Caki2 (cell line): ENCODE data around the gene NDFIP1. TPM values are rescaled to one million over a fixed set of nuclear protein-coding genes. Genes with fewer than 3 reads are reported as not detected.
"Not testable (repeated sequence)": the region's sequence is repeated elsewhere in the genome, so short reads cannot be mapped to it uniquely, and the experiment has no call there.

ENCODE experiments used
- DNase-seq: peaks from one replicate; pipeline ENCODE4 v3.0.0-alpha.2; 2015; ENCODE audit warnings: low read depth
- in situ Hi-C: cut with HindIII; loops from 2 replicates; pipeline ENCODE4 v1.10.0; 2016; ENCODE audit warnings: low sequenced_read_pairs, low pct_unique_long_range_greater_than_20kb, mixed read lengths
- total RNA-seq: library from RNA; depleted of rRNA; stranded (reverse); fragments of >200 nt; shearing (Covaris generic); gene quantifications from 2 replicates; pipeline ENCODE4 v1.2.3, GENCODE V29; 2014; ENCODE audit warnings: low replicate concordance

Gene NDFIP1
- total RNA-seq, 1 experiment from 2014 or later = 99.1 TPM

DNA sequence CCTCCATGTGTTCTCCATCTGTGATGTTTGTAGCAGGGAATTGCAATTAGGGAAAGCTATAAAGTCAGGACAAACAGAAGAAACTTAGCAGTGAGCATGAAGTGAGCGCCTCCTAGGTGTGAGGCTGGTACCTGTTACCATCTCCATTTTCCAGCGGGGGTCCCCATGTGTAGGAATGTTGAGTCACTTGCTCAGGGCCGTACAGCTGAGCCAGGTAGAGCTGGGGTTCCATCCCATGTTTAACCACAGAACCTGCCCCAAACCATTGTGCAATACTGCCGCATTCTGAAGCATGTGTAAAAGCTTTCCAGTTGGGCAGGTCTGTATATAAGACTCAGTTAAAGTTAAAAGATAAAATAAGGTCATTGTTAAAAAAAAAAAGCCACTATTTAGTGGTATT is 62.7 kb downstream of the NDFIP1 start:
- in situ Hi-C loops = no loop called here
- no peak for DNase-seq

DNA sequence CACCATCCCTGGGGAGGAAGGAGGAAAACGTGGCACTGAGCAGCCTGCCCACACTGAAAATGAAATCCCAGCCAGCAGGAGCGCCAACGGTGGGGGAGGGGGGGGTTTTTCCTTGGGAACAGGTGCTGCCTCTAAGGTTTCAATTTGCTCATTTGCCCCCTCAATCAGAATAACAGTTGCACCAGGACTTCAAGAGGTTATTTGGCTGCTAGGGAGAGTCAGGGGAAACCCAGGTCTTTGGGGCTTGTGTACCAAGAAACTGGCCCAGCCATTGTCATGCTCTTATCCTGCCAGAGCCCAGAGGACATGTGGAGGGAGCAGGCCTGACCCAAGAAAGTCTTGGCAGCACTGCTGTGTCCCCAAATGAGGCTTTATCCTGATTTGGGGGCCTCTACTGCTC is 66.5 kb downstream of the NDFIP1 start:
- no peak for DNase-seq
- in situ Hi-C loops = no loop called here

DNA sequence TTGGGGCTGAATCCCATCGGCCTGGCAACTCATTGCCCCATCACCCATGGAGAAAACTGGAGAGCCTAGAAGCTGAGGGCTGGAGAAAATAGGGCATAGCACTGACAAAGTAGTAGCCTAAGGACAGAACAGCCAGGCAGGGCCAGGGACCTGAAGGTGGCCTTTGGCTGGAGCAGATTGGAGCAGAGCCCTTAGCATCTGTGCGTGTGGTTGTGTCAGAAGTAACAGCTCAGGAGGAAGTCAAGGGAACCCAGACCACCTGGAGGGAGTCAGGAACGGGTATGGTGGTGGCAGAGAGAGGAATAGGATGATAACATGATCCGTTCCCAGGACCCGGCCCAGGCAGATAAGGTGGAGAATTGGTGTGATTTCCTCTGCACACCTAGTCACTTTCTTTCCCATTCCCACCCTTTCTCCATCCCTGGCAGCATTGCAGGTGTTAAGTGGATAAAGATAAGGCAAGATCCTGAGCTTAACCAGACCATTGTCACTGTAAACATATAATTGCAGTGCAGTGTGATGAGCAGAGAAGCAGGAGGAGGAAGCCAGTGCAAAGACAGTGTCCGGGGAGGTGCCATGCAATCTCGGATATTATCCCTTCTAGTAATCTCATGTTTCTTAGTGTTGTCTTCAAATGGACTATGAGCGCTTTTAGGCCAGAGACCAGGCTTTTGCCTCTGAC is 67.0 kb downstream of the NDFIP1 start:
- in situ Hi-C loops = no loop called here
- no peak for DNase-seq

DNA sequence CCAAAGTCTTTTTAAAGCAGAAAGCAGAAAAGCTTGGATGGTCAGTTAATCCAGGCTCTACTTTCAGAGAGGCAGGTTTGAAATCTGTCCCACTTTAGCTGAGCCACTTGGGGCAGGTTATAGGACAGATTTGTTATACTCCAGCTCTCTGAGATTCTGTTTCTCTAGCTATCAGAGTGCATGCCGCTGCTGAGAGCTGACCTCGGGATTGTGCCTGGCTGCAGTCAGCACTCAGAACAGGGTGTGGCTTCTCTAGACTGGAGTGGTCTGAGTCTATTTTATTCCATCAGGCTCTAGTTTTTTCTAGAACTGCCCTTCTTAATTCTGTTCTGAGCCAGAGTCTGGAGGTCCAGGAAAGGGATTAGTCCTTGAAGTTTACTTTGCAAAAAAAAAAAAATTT is 67.7 kb downstream of the NDFIP1 start:
- DNase-seq = no peak
- in situ Hi-C loops = no loop called here

DNA sequence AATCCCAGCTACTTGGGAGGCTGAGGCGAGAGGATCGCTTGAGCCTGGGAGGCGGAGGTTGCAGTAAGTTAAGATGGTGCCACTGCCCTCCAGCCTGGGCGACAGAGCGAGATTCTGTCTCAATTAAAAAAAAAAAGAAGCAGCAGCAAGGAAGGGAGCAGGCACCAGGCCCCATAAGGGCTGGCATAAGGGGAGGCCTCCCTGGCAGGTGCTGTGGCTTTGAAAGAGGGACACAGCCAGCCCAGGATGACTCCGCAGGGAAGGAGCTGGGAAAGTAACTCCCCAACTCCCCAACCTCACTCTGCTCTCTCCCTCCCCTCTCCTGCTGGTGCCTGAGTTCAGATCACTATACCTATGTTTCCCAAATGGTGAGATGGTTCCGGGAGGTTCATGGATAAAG is 70.1 kb downstream of the NDFIP1 start:
- in situ Hi-C loops = no loop called here
- DNase-seq = no peak

DNA sequence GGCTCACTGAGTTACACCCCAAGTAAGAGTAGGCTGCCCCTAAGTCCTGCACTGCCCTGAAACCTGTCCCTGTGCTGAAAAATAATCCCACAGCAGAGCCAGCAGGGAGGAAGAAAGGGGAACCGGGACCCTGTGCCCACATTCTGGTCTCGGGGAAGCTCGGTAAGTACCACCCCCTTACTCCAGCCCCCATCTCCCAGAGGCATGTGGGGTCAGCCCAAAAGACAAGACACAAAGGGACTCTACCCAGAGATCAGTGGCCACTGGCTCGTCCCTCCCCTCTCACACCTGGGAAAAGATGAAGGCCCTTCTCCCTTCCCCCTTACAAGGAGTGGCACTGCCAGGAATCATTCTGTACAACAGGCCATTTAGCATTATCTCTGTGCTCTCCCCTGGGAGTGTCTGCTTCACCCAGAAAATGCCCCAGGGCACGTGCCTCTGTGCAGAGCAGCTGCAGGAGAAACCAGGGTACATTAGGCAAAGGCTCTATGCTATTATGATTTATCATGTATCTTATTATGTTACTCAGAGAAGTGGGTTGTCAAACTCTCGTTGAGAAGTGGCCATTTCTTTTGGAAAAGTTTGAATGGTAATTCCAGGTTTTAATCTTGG is 71.3 kb downstream of the NDFIP1 start:
- DNase-seq = no peak
- in situ Hi-C loops = no loop called here

DNA sequence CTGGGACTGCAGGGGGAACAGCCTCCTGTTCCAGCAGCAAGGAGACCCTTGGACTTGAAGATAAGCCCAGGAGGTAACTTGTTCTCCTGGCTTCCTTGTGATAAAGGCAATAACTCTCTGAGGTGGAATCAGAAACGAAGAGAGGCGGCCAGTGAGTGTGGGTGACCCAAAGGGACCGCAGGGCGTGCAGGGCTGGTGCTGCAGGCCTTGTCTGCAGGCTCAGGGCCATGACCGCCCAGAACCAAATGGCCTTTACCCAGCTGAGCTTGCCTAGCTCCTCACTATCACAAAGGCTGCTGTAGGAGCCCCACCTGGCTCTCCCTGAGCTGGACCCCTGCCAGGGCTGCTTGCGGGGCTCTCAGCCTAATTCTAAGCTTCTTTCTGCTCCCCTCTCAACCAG is 72.5 kb downstream of the NDFIP1 start:
- in situ Hi-C loops = no loop called here
- DNase-seq = no peak

DNA sequence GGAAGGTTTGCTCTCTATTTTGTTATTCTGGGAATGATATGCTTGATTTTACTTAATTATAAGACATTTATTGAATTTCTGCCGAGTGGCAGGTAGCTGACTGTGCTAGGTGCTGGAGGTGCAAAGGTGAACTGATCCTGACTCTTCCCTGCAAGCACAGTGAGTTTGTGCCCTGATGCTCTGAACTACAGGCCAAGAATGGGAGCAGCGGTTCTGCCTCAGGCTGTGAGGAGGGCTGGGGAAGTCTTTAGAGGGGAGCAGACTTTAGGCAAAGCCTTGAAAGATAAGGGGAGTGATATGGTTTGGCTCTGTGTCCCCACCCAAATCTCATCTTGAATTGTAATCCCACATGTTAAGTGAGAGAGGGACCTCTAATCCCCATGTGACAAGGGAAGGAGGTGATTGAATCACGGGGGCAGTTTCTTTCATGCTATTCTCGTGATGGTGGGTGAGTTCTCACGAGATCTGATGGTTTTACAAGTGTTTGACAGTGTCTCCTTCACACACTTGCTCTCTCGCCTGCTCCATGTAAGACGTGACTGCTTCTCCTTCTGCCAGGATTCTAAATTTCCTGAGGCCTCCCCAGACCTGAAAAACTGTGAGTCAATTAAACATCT is 73.1 kb downstream of the NDFIP1 start:
- in situ Hi-C loops = no loop called here
- DNase-seq = no peak

DNA sequence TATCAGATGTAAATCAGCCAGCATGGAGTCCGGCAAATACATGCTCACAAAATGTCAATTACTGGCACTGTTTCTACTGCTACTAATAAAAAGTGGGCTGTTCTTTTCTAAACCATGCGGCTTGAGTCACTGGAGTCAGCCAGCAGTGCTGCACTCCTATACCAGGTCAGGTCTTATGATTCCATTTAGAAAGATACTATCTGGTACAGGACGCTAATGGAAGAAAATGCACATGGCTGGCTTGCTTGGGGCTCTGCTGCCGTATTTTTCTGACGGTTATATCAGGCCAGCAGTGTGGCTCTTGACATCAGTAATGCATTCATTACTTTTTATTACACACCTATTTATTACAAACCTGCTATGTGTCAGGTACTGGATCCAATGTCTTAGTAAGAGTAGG is 74.3 kb downstream of the NDFIP1 start:
- DNase-seq = no peak
- in situ Hi-C loops = no loop called here

DNA sequence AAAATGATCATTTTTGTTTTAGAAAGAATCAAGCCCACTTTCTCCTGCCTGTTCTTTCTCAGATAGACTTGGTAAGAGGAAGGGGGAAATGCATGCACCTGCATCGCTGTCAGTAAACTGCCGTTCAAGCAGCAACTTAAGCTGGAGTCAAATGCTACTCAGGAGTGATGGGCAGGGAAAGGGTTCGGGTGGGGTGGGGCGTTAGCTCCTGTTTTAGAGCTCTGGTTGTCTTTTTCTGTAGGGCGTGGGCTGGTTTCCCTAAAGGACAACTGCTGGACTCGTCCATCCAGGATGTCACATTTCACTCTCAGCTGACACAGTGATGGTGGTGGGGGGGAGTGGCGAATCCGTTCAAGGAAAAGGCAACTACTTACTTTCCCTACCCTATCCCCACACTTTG is 75.0 kb downstream of the NDFIP1 start:
- in situ Hi-C loops = no loop called here
- no peak for DNase-seq

DNA sequence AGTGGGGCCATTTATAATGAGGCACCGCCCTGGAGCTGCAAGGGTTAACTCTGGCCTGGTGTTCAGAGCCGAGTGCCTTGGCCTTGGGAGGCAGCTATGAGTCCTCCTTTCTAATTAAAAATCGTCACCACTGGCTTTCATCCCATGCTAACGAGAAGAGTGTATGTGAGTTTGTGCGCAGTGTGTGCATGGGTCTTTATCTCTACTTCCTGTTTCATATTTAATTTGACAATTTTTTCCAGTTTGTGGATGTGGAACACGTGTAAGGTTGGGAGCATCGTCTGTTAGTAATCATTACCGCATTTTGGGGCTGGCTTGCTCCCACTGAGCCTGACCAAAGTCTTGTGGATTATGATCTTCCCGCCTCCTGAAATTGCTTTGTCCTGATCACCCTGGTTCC is 76.4 kb downstream of the NDFIP1 start:
- no peak for DNase-seq
- in situ Hi-C loops = no loop called here

DNA sequence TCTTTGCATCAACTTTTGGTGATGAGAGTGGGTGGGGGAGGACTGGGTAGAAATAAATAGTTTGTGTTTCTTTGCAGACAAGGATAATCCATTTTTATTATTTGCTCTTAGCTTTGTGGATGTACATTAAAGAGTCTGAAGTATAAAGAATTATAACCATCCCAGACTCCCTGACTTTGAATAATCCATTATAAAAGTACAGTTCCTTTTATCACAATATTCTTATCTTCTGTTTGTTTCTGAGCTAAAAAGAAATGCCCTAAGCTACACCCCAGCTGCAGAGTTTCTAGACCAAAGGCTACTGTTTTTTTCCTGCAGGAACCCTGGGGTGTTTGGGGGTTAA is 77.9 kb downstream of the NDFIP1 start:
- in situ Hi-C loops = no loop called here
- no peak for DNase-seq

DNA sequence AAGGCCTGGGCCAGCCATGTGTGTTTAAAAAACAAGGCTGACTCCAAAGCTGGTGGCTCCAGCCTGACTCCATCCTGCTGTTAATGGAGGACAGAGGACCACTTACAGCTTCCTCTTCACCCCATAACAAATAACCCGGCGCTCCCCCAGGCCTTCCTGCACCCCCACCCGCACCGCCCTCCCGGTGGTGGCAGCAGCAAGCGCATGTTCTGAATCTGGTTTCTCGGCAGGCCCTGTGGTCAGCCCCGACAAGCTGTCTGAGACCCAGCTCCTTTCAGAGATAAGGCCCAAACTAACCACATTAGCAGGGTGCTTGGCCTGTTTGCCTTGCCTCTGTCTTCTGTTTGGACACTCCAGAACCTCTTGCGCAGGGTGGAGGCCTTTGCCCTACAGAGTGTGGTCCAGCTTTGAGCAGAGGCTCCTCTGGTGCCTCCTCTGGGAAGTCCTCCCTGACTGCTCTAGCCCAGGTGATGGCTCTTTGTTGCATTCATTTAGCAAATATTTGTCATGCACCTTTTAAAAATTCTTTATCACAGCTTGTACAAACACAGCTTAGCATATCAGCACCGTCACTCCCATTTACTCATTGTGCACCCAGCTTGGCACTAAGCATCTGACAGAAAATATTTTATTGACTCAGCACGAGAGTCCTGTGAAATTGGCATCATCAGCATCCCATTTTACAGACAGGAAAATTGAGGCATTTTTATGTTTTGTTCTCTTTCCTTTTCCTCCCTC is 78.4 kb downstream of the NDFIP1 start:
- DNase-seq = no peak
- in situ Hi-C loops = no loop called here

DNA sequence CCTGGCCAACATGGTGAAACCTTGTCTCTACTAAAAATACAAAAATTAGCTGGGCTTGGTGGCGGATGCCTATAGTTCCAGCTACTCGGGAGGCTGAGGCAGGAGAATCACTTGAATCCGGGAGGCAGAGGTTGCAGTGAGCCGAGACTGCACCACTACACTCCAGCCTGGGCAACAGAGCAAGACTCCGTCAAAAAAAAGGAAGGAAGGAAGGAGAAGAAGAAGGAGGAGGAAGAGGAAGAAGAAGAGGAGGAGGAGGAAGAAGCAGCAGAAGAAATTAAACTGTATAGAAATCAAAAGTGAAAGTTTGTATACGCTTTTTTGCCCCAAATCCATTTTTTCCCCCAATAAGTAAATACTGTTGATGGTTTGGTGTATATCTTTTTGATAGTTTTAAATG is 80.1 kb downstream of the NDFIP1 start:
- in situ Hi-C loops, DNase-seq: not testable (repeated sequence)

DNA sequence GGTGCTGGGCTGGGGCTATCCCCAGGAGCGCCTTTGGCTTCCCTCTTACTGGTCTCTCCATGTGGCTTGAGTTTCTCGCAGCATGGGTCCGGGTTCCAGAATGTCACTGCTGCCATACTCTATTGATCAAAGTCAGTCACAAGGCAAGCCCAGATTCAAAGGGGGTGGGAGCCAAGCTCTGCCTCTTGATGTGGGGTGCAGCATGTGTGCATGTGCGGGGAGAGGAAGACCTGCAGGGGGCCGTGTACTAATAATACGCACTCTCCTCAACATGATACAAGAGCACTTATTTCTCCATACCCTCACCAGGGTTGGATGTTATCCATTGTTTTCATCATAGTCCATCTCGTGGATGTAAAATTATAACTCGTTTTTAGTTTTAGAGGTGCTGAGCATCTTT is 81.2 kb downstream of the NDFIP1 start:
- in situ Hi-C loops = no loop called here
- DNase-seq = no peak

DNA sequence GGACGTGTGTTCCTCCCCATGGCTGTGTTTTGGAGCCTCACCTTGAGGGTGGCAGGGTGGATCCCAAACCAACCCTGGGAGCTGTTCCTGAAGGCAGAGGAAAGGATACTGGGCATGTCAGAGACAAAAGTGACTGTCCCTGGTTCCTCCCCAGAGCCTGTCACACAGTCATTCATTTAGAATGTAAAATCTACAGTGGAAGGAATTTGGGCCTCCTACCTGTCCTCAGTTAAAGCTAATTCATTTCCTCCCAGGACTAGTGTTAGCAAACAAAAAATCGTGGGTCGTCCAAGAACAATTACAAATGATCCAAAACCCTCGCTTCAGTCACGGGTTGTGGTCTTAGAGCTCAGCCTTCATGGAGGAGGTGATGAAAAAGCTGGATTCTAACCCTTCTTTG is 83.2 kb downstream of the NDFIP1 start:
- in situ Hi-C loops = no loop called here
- no peak for DNase-seq

DNA sequence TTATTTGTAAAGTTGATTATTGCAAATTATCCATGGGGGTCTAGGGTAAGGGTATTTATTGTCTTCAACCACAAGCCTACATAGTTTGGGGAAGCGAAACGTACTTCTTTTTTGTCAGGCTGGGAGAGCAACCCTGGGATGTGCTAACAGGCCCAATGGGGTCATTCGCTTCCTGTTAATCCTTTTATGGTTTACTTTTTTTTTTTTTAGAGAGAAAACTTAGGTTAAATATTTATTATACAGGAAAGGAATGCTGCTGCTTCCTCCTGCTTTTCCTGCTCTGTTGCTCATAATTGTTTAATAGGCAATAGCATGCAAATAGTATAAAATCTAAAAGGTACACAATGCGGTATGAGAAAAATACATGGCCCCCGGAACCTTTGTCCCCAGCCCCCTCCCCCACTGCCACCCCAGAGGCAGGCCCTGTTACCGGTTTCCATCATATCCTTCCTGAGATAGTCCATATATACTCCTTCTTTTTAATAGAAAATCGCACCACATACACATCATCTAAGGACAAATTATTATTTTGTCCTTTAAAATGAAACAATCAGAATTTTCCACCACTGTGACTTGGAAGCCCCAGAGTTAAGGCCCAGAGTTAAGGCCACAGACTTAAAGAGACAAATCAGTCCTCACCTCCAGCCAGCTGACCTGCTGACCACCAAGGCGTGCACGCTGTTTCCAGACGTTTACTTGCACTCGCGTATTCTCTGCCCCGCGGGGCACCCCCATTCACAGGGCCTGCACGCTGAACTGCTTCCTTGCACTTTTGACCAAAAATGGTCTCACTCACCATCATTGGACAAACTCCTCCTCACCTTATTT is 83.9 kb downstream of the NDFIP1 start:
- in situ Hi-C loops = no loop called here
- no peak for DNase-seq

DNA sequence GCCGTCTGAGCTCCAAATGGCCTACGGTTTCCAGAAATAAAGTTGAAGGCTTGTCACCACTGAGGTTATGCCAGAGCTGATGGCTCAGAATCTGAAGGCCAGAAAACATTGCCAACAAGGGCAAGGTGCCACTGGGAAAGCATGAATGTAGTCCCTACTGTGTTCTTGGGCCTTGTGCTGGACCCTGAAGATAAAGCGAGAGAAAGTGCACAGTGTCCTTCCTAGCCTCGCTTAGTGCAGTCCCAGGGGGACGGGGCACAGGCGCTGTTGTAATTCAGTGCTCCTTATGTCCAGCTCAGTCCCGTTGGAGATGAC is 84.5 kb downstream of the NDFIP1 start:
- DNase-seq = no peak
- in situ Hi-C loops = no loop called here

DNA sequence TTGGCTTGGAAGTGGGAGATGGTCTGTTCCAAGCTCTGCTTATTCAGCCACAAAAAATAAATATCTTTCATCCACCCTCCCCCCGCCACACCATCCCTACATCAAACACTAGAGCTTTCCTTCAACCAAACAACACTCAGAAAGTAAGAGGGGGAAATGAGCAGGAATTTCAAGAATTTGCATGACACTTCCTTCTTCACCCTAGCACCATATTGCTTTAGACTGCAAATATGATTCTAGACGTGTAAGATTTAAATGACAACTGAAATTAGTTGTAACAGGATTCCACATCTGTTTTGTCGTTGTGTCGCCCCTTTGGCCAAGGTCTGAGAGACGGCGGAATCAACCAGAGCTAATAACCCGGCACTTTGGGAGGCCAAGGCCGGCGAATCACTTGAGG is 88.5 kb downstream of the NDFIP1 start:
- no peak for DNase-seq
- in situ Hi-C loops = no loop called here
